ENCODE data around the gene RAB11FIP2. TPM values are rescaled to one million over a fixed set of nuclear protein-coding genes. Genes with fewer than 3 reads are reported as not detected.
A peak's percentile ranks its signal among the peaks of the same experiment; 100 is the strongest.

The RAB11FIP2 gene
- total RNA-seq, 8 experiments from 2014 or later = 13.3 to 44.1 (median 27.3) TPM

GRCh38 chr10:117991701-117992100 is 55.0 kb downstream of the RAB11FIP2 start:
- in situ Hi-C loops (cut with MboI; ENCODE audit: low pct_unique_long_range_greater_than_20kb in 2 of 9, low sequenced_read_pairs in 9 of 9, unreplicated experiment in 9 of 9) = no loop called here
- H3K27ac ChIP-seq = no peak overlapping the region
- no peaks in the 10 kb centered on the region for H3K4me1 ChIP-seq (replicated peaks in 1 of 2)
- no peak for ATAC-seq (replicated peaks in 6 of 8)
- no peak overlapping the region for H3K4me3 ChIP-seq
- 70 to 100% (median 94%) methylated on average over 1 to 6 of the region's 8 CpGs for WGBS, 10 experiments

- no peak for ATAC-seq (replicated peaks in 6 of 8)
- no peaks in the 10 kb centered on the region for H3K4me1 ChIP-seq (replicated peaks in 1 of 2)
- no peak overlapping the region for H3K27ac ChIP-seq
- in situ Hi-C loops (cut with MboI; ENCODE audit: low pct_unique_long_range_greater_than_20kb in 2 of 9, low sequenced_read_pairs in 9 of 9, unreplicated experiment in 9 of 9) = no loop called here
- WGBS, 10 experiments = 80 to 100% (median 94%) methylated on average over 1 to 4 of the region's 4 CpGs
- H3K4me3 ChIP-seq = no peak overlapping the region
Measured at GRCh38 chr10:117989962-117990361, 56.8 kb downstream of the RAB11FIP2 start.

- Histone ChIP-seq H3K4me3 (no peak overlapping the region), H3K4me1 (replicated peaks in 1 of 2) (no peaks in the 10 kb centered on the region), H3K27ac (no peak overlapping the region)
- peak in 2 of 8 experiments; percentile 52 to 59 for ATAC-seq (replicated peaks in 6 of 8)
- WGBS, 10 experiments = 50 to 88% (median 78%) methylated on average over 1 to 3 of the region's 3 CpGs; no CpG with 5 or more reads in 1 of the 10 experiments
- in situ Hi-C loops (cut with MboI; ENCODE audit: low pct_unique_long_range_greater_than_20kb in 2 of 9, low sequenced_read_pairs in 9 of 9, unreplicated experiment in 9 of 9) = no loop called here
Measured at GRCh38 chr10:117988814-117989213, 57.9 kb downstream of the RAB11FIP2 start.

GRCh38 chr10:117987244-117987909 is 59.4 kb downstream of the RAB11FIP2 start:
- ATAC-seq (replicated peaks in 6 of 8) = peak in 2 of 8 experiments; percentile 53 to 59
- Histone ChIP-seq H3K4me3 (no peak overlapping the region), H3K4me1 (replicated peaks in 1 of 2) (no peaks in the 10 kb centered on the region), H3K27ac (no peak overlapping the region)
- in situ Hi-C loops (cut with MboI; ENCODE audit: low pct_unique_long_range_greater_than_20kb in 2 of 9, low sequenced_read_pairs in 9 of 9, unreplicated experiment in 9 of 9) = no loop called here

- Histone ChIP-seq H3K27ac (no peak overlapping the region), H3K4me3 (no peak overlapping the region), H3K4me1 (replicated peaks in 1 of 2) (no peaks in the 10 kb centered on the region)
- 66 to 100% (median 93%) methylated on average over 2 of the region's 2 CpGs; no CpG with 5 or more reads in 1 of the 10 experiments for WGBS, 10 experiments
- no peak for ATAC-seq (replicated peaks in 6 of 8)
- in situ Hi-C loops (cut with MboI; ENCODE audit: low pct_unique_long_range_greater_than_20kb in 2 of 9, low sequenced_read_pairs in 9 of 9, unreplicated experiment in 9 of 9) = no loop called here
Measured at GRCh38 chr10:117983961-117984360, 62.8 kb downstream of the RAB11FIP2 start.

- ATAC-seq (replicated peaks in 6 of 8) = peak in 3 of 8 experiments; percentile 44 to 88 (median 84)
- no peak overlapping the region for H3K27ac ChIP-seq
- in situ Hi-C loops (cut with MboI; ENCODE audit: low pct_unique_long_range_greater_than_20kb in 2 of 9, low sequenced_read_pairs in 9 of 9, unreplicated experiment in 9 of 9) = no loop called here
- WGBS, 10 experiments = 3 to 100% (median 88%) methylated on average over 1 to 4 of the region's 4 CpGs; no CpG with 5 or more reads in 1 of the 10 experiments
- no peaks in the 10 kb centered on the region for H3K4me1 ChIP-seq (replicated peaks in 1 of 2)
- H3K4me3 ChIP-seq = no peak overlapping the region
Measured at GRCh38 chr10:117980755-117981702, 65.7 kb downstream of the RAB11FIP2 start.

- Histone ChIP-seq H3K4me1 (replicated peaks in 1 of 2) (no peaks in the 10 kb centered on the region), H3K4me3 (no peak overlapping the region), H3K27ac (no peak overlapping the region)
- in situ Hi-C loops (cut with MboI; ENCODE audit: low pct_unique_long_range_greater_than_20kb in 2 of 9, low sequenced_read_pairs in 9 of 9, unreplicated experiment in 9 of 9) = no loop called here
- WGBS, 10 experiments = 0 to 100% (median 76%) methylated on average over 1 to 2 of the region's 2 CpGs; no CpG with 5 or more reads in 2 of the 10 experiments
- peak in 3 of 8 experiments; percentile 56 to 70 (median 57) for ATAC-seq (replicated peaks in 6 of 8)
Measured at GRCh38 chr10:117980216-117980615, 66.5 kb downstream of the RAB11FIP2 start.

GRCh38 chr10:117972168-117972837 is 74.4 kb downstream of the RAB11FIP2 start:
- Histone ChIP-seq H3K4me1 (replicated peaks in 1 of 2) (peaks cover 0 to 2% of the 10 kb centered on the region in 2 donors), H3K27ac (no peak overlapping the region), H3K4me3 (no peak overlapping the region)
- no peak for ATAC-seq (replicated peaks in 6 of 8)
- in situ Hi-C loops (cut with MboI; ENCODE audit: low pct_unique_long_range_greater_than_20kb in 2 of 9, low sequenced_read_pairs in 9 of 9, unreplicated experiment in 9 of 9) = no loop called here
- 17 to 93% (median 76%) methylated on average over 1 to 5 of the region's 5 CpGs; no CpG with 5 or more reads in 3 of the 10 experiments for WGBS, 10 experiments

- ATAC-seq (replicated peaks in 6 of 8) = no peak
- Histone ChIP-seq H3K4me3 (no peak overlapping the region), H3K27ac (no peak overlapping the region), H3K4me1 (replicated peaks in 1 of 2) (peaks cover 0 to 7% of the 10 kb centered on the region in 2 donors)
- in situ Hi-C loops (cut with MboI; ENCODE audit: low pct_unique_long_range_greater_than_20kb in 2 of 9, low sequenced_read_pairs in 9 of 9, unreplicated experiment in 9 of 9) = no loop called here
- WGBS, 10 experiments = 67 to 100% (median 100%) methylated on average over 1 to 2 of the region's 2 CpGs; no CpG with 5 or more reads in 5 of the 10 experiments
Measured at GRCh38 chr10:117970962-117971361, 75.8 kb downstream of the RAB11FIP2 start.

- 71 to 100% (median 100%) methylated on average over 1 of the region's 1 CpG; no CpG with 5 or more reads in 1 of the 10 experiments for WGBS, 10 experiments
- no peak overlapping the region for H3K27ac ChIP-seq
- H3K4me1 ChIP-seq (replicated peaks in 1 of 2) = peaks cover 0 to 7% of the 10 kb centered on the region in 2 donors
- no peak overlapping the region for H3K4me3 ChIP-seq
- in situ Hi-C loops (cut with MboI; ENCODE audit: low pct_unique_long_range_greater_than_20kb in 2 of 9, low sequenced_read_pairs in 9 of 9, unreplicated experiment in 9 of 9) = no loop called here
- ATAC-seq (replicated peaks in 6 of 8) = no peak
Measured at GRCh38 chr10:117969592-117969991, 77.1 kb downstream of the RAB11FIP2 start.

GRCh38 chr10:117968354-117969182 is 78.2 kb downstream of the RAB11FIP2 start:
- H3K4me3 ChIP-seq = no peak overlapping the region
- WGBS, 10 experiments = 80 to 100% (median 92%) methylated on average over 1 to 9 of the region's 10 CpGs; no CpG with 5 or more reads in 2 of the 10 experiments
- no peak overlapping the region for H3K27ac ChIP-seq
- in situ Hi-C loops (cut with MboI; ENCODE audit: low pct_unique_long_range_greater_than_20kb in 2 of 9, low sequenced_read_pairs in 9 of 9, unreplicated experiment in 9 of 9) = no loop called here
- H3K4me1 ChIP-seq (replicated peaks in 1 of 2) = peaks cover 0 to 7% of the 10 kb centered on the region in 2 donors
- no peak for ATAC-seq (replicated peaks in 6 of 8)

GRCh38 chr10:117967149-117967650 is 79.5 kb downstream of the RAB11FIP2 start:
- Histone ChIP-seq H3K4me3 (no peak overlapping the region), H3K4me1 (replicated peaks in 1 of 2) (peaks cover 0 to 7% of the 10 kb centered on the region in 2 donors), H3K27ac (no peak overlapping the region)
- WGBS, 10 experiments = 60 to 92% (median 82%) methylated on average over 1 to 7 of the region's 7 CpGs
- no peak for ATAC-seq (replicated peaks in 6 of 8)
- in situ Hi-C loops (cut with MboI; ENCODE audit: low pct_unique_long_range_greater_than_20kb in 2 of 9, low sequenced_read_pairs in 9 of 9, unreplicated experiment in 9 of 9) = no loop called here
